HepG2 (cell line): ENCODE data around the gene SPATA32. TPM values are rescaled to one million over a fixed set of nuclear protein-coding genes. Genes with fewer than 3 reads are reported as not detected.

Source experiments
- ZBTB40 ChIP-seq, 2 experiments: fragments of 450-650 bp in 1 of 2; sonication (generic) in 1 of 2; formaldehyde crosslinking in 1 of 2; IDR thresholded peaks; 2 replicates each; pipeline versions ENCODE4 v1.6.1 to v1.8.0; 2016 to 2022; ENCODE audit warnings: antibody characterized with exemption in 1 of 2, mild to moderate bottlenecking in 1 of 2, missing genetic modification reagents in 1 of 2
- ZNF263 ChIP-seq: sonication (generic); formaldehyde crosslinking; IDR thresholded peaks from 2 replicates; pipeline ENCODE4 v1.4.0; 2020; ENCODE audit warnings: missing genetic modification reagents
- polyA plus RNA-seq, 8 experiments: library from polyadenylated mRNA; depleted of rRNA in 3 of 8; stranded (reverse) in 7 of 8; unstranded in 1 of 8; fragments of >200 nt; fragmentation: Illumina TruSeq in 4 of 8; extraction: Trizol in 4 of 8; gene quantifications; 2 replicates each; pipeline versions ENCODE4 v1.2.1 to v1.2.3, GENCODE V29; 2011 to 2016; ENCODE audit warnings: low read depth in 4 of 8, missing spikeins in 1 of 8, mixed read lengths in 1 of 8; ENCODE audit not compliant: insufficient read depth in 1 of 8
- total RNA-seq, 5 experiments: library from RNA; depleted of rRNA; stranded (reverse); fragments of >200 nt; fragmentation: Illumina TruSeq; extraction: Trizol; gene quantifications; 2 replicates each; pipeline ENCODE4 v1.2.3, GENCODE V29; 2016; ENCODE audit warnings: low read depth in 1 of 5

The SPATA32 gene
- total and polyA plus RNA-seq, 2 of the 13 experiments (the other 11 are each of a cell fraction or from before 2014, with no cell fraction given): not detected

- TF ChIP-seq ZBTB40 (IDR thresholded peaks at IDR 0.05): no peak
- no peak for TF ChIP-seq ZBTB40 (CRISPR knock-in tag; IDR thresholded peaks at IDR 0.05)
- TF ChIP-seq ZNF263: no peak
- TF ChIP-seq, all 625 proteins: peak for 0
Observed at GRCh38 chr17:45301674-45302073, 39.8 kb upstream of the SPATA32 start (continued).
